Sigmoid colon (tissue), 7 donors: ENCODE results near the gene UBTFL1. TPM values are rescaled to one million over a fixed set of nuclear protein-coding genes. Genes with fewer than 3 reads are reported as not detected.

Source experiments
- DNase-seq: peaks from one replicate; pipeline ENCODE4 v3.0.0-alpha.2; 2019
- H3K27ac ChIP-seq, 4 donors: fragments of 200-600 bp; sonication (generic); one replicate each; pipeline ENCODE4 v1.5.1; 2016 to 2019; ENCODE audit warnings: mild to moderate bottlenecking in 1 of 4
- H3K27me3 ChIP-seq, 3 donors: fragments of 200-600 bp; sonication (generic); one replicate each; pipeline ENCODE4 v1.5.1; 2019; ENCODE audit warnings: mild to moderate bottlenecking in 1 of 3
- H3K36me3 ChIP-seq, 4 donors: fragments of 200-600 bp; sonication (generic); one replicate each; pipeline ENCODE4 v1.5.1; 2016 to 2019
- H3K4me1 ChIP-seq, 4 donors: fragments of 200-600 bp; sonication (generic); one replicate each; pipeline ENCODE4 v1.5.1; 2017 to 2019
- H3K4me3 ChIP-seq, 4 donors: fragments of 200-600 bp; sonication (generic); one replicate each; pipeline ENCODE4 v1.5.1; 2017 to 2019; ENCODE audit warnings: mild to moderate bottlenecking in 2 of 4, moderate library complexity in 1 of 4
- H3K9me3 ChIP-seq, 4 donors: fragments of 200-600 bp in 3 of 4; sonication (generic) in 3 of 4; one replicate each; pipeline versions ENCODE4 v1.5.1 to v1.6.1; 2013 to 2019
- CTCF ChIP-seq, 4 experiments: fragments of 450-650 bp in 3 of 4; fragments of 200-600 bp in 1 of 4; IDR thresholded peaks; one replicate each; pipeline ENCODE4 v1.5.1; 2016 to 2019; ENCODE audit warnings: antibody characterized with exemption in 4 of 4, mild to moderate bottlenecking in 3 of 4, moderate library complexity in 2 of 4
- EP300 ChIP-seq, 4 donors: sonication (generic); formaldehyde crosslinking; IDR thresholded peaks; one replicate each; pipeline ENCODE4 v1.6.1; 2017; ENCODE audit warnings: antibody characterized with exemption in 4 of 4
- POLR2A ChIP-seq, 2 donors: fragments of 450-650 bp; IDR thresholded peaks; one replicate each; pipeline ENCODE4 v1.6.1; 2016; ENCODE audit warnings: antibody characterized with exemption in 2 of 2, mild to moderate bottlenecking in 2 of 2, moderate library complexity in 2 of 2
- POLR2AphosphoS5 ChIP-seq, 4 donors: sonication (generic); formaldehyde crosslinking; IDR thresholded peaks; one replicate each; pipeline ENCODE4 v1.6.1; 2017; ENCODE audit warnings: antibody characterized with exemption in 4 of 4
- WGBS, 2 donors: extraction: QIAGEN DNeasy Blood & Tissue Kit; methylation state at CpG; one replicate each; pipeline ENCODE4 v1.1.7; 2013; 5-methylcytosine and 5-hydroxymethylcytosine counted together
- intact Hi-C: fragments of 100-400 bp; cut with DNase I; formaldehyde crosslinking; loops from one replicate; pipeline ENCODE4 v1.15.1; 2023
- polyA plus RNA-seq, 3 donors: library from polyadenylated mRNA; stranded (reverse); fragments of 200-250 nt; gene quantifications; one replicate each; pipeline ENCODE4 v1.2.3, GENCODE V29; 2013
- total RNA-seq, 4 donors: library from RNA; depleted of rRNA; stranded (reverse); fragments of >200 nt; gene quantifications; one replicate each; pipeline ENCODE4 v1.1.0, GENCODE V29; 2016
- donor health status: healthy with polysubstance abuse.
- donor health status: Bipolar disorder and iron deficiency.
- donor health status: healthy.

UBTFL1 gene
- total and polyA plus RNA-seq, 7 donors = not detected

GRCh38 chr11:90113541-90113940 lies 27.8 kb downstream of the UBTFL1 start:
- Histone ChIP-seq H3K36me3 (no peaks in the 10 kb centered on the region), H3K9me3 (no peaks in the 10 kb centered on the region), H3K4me3 (no peak overlapping the region), H3K4me1 (no peaks in the 10 kb centered on the region), H3K27me3 (no peaks in the 10 kb centered on the region), H3K27ac (no peak overlapping the region)
- TF ChIP-seq POLR2A (IDR thresholded peaks at IDR 0.05) = no peak
- no peak for TF ChIP-seq POLR2AphosphoS5 (IDR thresholded peaks at IDR 0.05)
- no peak for TF ChIP-seq CTCF (IDR thresholded peaks at IDR 0.05)
- TF ChIP-seq EP300 (IDR thresholded peaks at IDR 0.05) = no peak
- intact Hi-C loops = no loop called here
- no peak for DNase-seq
- WGBS, 2 donors = 3 to 5% methylated on average over 2 of the region's 2 CpGs

- Histone ChIP-seq H3K4me1 (no peaks in the 10 kb centered on the region), H3K27ac (no peak overlapping the region), H3K36me3 (no peaks in the 10 kb centered on the region), H3K9me3 (no peaks in the 10 kb centered on the region), H3K27me3 (no peaks in the 10 kb centered on the region), H3K4me3 (no peak overlapping the region)
- TF ChIP-seq CTCF (IDR thresholded peaks at IDR 0.05) (no peak), EP300 (IDR thresholded peaks at IDR 0.05) (no peak), POLR2AphosphoS5 (IDR thresholded peaks at IDR 0.05) (no peak), POLR2A (IDR thresholded peaks at IDR 0.05) (no peak)
- 95% methylated on average over 4 of the region's 4 CpGs for WGBS, 2 donors
- intact Hi-C loops = no loop called here
- no peak for DNase-seq
Measured at GRCh38 chr11:90120191-90120590, 34.4 kb downstream of the UBTFL1 start.

- WGBS, 2 donors = 36 to 57% methylated on average over 1 of the region's 1 CpG
- intact Hi-C loops = no loop called here
- TF ChIP-seq POLR2AphosphoS5 (IDR thresholded peaks at IDR 0.05) (no peak), EP300 (IDR thresholded peaks at IDR 0.05) (no peak), CTCF (IDR thresholded peaks at IDR 0.05) (no peak), POLR2A (IDR thresholded peaks at IDR 0.05) (no peak)
Measured at GRCh38 chr11:90124371-90124770, 38.6 kb downstream of the UBTFL1 start.

GRCh38 chr11:90124946-90125345 lies 39.2 kb downstream of the UBTFL1 start:
- no peaks in the 10 kb centered on the region for H3K36me3 ChIP-seq
- intact Hi-C loops = no loop called here
- H3K27ac ChIP-seq = no peak overlapping the region
- DNase-seq = no peak
- H3K4me1 ChIP-seq = no peaks in the 10 kb centered on the region
- no peak overlapping the region for H3K4me3 ChIP-seq
- no peaks in the 10 kb centered on the region for H3K9me3 ChIP-seq
- TF ChIP-seq POLR2A (IDR thresholded peaks at IDR 0.05) (no peak), CTCF (IDR thresholded peaks at IDR 0.05) (no peak), POLR2AphosphoS5 (IDR thresholded peaks at IDR 0.05) (no peak), EP300 (IDR thresholded peaks at IDR 0.05) (no peak)
- no peaks in the 10 kb centered on the region for H3K27me3 ChIP-seq
- 68 to 87% methylated on average over 3 of the region's 3 CpGs for WGBS, 2 donors

More at GRCh38 chr11:90124371-90124770, 38.6 kb downstream of the UBTFL1 start:
- Histone ChIP-seq H3K27me3 (no peaks in the 10 kb centered on the region), H3K36me3 (no peaks in the 10 kb centered on the region), H3K4me1 (no peaks in the 10 kb centered on the region), H3K27ac (no peak overlapping the region), H3K9me3 (no peaks in the 10 kb centered on the region), H3K4me3 (no peak overlapping the region)
- no peak for DNase-seq
